Stimulated activated CD8-positive, alpha-beta memory T cell treated with anti-CD3 and anti-CD28 coated beads, Interleukin-12 subunit alpha, Interleukin-12 subunit beta, amount 100 ng/mL, for 4 hours (primary cell): ENCODE results near the gene BFSP1.
A peak's percentile ranks its signal among the peaks of the same experiment; 100 is the strongest.

ENCODE experiments used
- DNase-seq: peaks from one replicate; pipeline ENCODE4 v3.0.0-alpha.2; 2020; ENCODE audit warnings: low read depth

Gene BFSP1

GRCh38 chr20:17530716-17531664, at the start of gene BFSP1:
TSS of gene BFSP1 (minus strand) at chr20:17531379. CDS start at chr20:17531329, 50 bp downstream.
- DNase-seq = peak; percentile 19

GRCh38 chr20:17580895-17581294, 49.7 kb upstream of the BFSP1 start:
- no peak for DNase-seq

GRCh38 chr20:17579369-17580039, 48.3 kb upstream of the BFSP1 start:
- DNase-seq = no peak

GRCh38 chr20:17576215-17576614, 45.0 kb upstream of the BFSP1 start:
- DNase-seq = no peak

- no peak for DNase-seq
These were observed 42.3 kb upstream of the BFSP1 start for GRCh38 chr20:17573463-17573862.

GRCh38 chr20:17572034-17572638, 41.0 kb upstream of the BFSP1 start:
- DNase-seq = no peak

- no peak for DNase-seq
These were observed 40.0 kb upstream of the BFSP1 start for GRCh38 chr20:17571153-17571527.

- DNase-seq = no peak
These were observed 39.4 kb upstream of the BFSP1 start for GRCh38 chr20:17570347-17571152.

GRCh38 chr20:17569616-17570346, 38.6 kb upstream of the BFSP1 start, which contains the start of gene DSTN:
TSS of gene DSTN (plus strand) at chr20:17570075. CDS start at chr20:17570209, 134 bp downstream.
- DNase-seq = peak; percentile 79

- peak; percentile 2 for DNase-seq
These were observed 37.9 kb upstream of the BFSP1 start for GRCh38 chr20:17568972-17569521.

GRCh38 chr20:17568045-17568788, 37.0 kb upstream of the BFSP1 start:
- no peak for DNase-seq

GRCh38 chr20:17566345-17566744, 35.2 kb upstream of the BFSP1 start:
- no peak for DNase-seq

- no peak for DNase-seq
These were observed 34.1 kb upstream of the BFSP1 start for GRCh38 chr20:17565169-17565845.

GRCh38 chr20:17562804-17563305, 31.7 kb upstream of the BFSP1 start:
- no peak for DNase-seq

- DNase-seq = no peak
These were observed 29.3 kb upstream of the BFSP1 start for GRCh38 chr20:17560344-17561074.

- DNase-seq = no peak
These were observed 28.2 kb upstream of the BFSP1 start for GRCh38 chr20:17559338-17559737.

GRCh38 chr20:17558941-17559304, 27.7 kb upstream of the BFSP1 start:
- DNase-seq = no peak

GRCh38 chr20:17558154-17558940, 27.2 kb upstream of the BFSP1 start:
- DNase-seq = no peak
